GM19324 (cell line): Measurements from ENCODE around the gene EFCAB6.

Source experiments
- ATAC-seq: cut with Tn5 transposase; IDR thresholded peaks from one replicate; pipeline ENCODE4 v1.9.1; 2021; ENCODE audit warnings: mild to moderate bottlenecking, moderate library complexity; ENCODE audit not compliant: unreplicated experiment, low FRiP score

Gene EFCAB6

DNA sequence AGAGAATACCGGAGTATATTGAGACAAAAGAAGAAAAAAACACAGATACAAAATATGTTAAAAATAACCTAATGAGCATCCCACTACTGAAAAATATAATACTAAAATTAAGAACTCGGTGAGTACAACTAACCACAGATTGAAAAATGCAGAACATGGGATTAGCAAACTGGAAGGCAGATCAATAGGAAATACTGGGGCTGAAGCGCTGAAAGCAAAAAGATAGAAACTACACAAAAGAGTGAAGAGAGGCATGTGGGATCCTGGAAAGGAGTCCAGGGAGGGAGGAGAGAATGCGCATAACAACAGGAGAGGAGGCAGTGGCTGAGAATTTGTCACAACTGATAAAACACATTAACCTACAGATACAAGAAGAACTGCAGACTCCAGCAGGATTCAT lies 159.3 kb downstream of the EFCAB6 start:
- no peak for ATAC-seq

DNA sequence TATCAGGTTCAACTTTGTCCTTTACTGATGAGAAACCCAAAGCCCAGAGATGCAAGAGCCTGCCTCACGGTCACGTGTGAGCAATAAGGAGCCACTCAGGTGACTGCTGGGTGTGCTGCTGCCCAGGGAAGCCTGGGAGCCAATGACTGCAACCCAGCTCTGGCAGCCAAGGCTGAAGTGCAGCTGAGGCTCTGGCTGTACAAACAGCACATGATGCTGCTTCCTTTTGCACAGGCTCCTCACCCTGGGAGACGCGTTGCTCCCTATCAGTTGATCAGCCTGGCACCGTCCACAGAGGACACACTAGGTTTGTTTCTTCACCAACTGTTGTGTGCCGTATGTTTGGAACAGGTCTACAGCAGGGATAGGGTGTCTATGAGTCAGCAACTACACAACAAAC lies 168.7 kb downstream of the EFCAB6 start:
- no peak for ATAC-seq

DNA sequence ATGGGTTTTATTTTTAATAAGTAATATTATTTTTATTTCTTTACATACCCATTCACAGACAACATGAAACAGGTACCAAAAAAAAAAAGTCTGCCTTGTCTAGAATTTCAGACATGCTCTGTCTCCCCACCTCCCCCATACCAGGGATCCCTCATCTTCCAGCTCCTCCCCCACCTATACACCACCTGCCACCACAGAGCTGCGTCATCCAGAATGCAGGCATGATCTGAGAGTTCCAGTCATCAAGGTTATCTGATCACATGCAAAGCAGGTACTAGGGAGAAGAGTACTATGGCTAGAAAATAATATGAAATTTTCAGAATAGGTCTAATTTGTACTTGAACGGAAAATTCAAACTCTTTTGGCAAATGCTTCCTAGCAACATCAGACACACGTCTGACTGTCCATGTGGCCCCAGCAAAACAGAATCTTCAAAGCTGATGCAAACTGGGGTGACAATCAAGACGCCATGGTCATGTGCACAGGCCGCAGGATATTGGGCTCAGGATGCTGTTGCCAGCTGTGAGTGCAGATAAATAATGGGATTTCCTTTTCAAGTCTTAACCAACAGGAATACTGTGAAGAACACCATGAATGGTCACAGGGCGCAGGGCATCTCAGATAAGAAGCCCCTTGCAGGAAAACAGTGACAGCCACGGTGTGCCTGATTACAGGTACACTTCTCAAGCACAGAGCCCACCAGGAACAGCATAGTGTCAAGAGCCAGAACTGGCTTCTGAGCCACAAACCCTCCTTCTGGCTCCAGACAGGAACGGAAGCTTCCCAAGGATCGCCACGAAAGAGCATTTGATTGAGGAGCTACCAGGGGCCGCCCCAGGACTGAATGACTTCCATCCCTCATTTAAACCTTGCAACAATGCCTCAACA lies 169.5 kb downstream of the EFCAB6 start:
- no peak for ATAC-seq

DNA sequence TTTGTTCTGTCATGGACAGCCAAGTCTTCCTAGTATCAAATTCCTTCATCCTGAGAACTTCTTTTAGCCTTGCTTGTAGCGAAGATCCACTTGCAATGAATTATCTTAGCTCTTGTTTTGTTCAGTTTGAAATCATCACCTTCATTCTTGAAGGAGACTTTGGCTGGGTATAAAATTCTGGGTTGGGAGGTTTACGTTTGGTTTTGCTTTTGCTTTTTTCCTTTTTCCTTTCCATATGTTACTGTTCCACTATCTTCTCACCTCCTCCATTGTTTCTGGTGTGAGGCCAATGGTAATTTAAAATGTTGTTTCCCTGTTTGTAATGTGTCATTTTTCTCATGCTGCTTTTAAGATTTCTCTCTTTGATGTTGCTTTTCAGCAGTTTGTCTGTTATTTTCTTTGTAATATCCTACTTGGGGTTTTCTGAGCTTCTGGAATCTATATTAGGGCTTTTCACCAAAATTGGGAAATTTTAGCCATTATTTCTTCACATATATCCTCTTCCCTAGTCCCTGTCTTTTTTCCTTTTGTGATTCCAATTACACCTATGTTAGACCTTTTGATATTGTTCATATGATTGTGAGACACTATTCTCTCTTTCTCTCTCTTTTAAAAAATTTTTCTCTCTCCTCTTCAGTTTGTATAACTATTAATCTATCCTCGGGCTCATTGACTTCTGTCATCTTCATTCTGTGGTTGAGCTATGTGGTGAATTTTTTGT lies 172.7 kb downstream of the EFCAB6 start:
- no peak for ATAC-seq

DNA sequence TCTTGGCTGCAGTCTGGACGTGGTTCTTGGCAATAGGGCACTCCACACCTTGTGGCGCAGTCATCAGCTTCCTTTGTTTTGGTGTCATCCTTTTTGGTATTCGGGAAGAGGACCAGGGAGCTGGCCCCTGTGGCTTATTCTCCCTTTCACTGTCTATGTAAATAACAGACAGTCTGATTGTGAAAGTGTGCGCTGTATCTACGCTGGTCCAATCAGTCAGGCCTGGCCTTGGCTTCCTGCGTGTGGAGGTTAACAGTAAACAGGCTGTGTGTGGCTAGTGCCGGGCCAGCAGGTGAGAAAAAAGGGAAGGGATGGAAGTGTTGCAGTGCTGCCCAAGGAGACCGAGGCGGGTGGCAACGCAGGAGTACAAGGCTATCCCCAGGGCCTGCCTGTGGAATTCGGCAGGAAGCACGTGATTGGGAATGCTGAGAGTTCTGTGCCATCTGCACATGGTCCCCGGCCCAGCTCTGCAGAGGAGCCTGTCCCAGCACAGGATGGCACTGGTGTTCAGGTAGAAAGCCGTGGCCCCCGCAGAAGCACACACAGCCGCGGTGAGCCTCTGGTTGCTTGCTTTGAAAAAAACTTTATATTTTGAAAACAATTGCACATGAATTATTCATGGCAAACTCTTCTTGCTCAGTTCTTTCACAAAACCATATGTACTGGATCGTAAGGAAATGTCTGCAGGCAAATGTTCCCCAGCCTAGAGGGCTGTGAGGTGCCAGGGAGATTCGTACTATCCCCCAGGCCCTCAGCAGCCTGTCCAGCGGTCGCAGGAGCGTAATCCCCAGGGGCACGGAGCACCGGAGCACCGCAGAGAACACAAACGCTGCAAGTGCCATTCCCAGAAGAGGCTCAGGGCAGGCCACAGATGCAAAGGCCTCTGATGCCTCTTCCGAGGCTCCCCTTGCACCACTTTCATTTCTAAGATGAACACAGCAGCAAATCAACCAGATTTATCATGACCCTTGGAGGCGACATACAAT lies 174.5 kb downstream of the EFCAB6 start:
- ATAC-seq = no peak

DNA sequence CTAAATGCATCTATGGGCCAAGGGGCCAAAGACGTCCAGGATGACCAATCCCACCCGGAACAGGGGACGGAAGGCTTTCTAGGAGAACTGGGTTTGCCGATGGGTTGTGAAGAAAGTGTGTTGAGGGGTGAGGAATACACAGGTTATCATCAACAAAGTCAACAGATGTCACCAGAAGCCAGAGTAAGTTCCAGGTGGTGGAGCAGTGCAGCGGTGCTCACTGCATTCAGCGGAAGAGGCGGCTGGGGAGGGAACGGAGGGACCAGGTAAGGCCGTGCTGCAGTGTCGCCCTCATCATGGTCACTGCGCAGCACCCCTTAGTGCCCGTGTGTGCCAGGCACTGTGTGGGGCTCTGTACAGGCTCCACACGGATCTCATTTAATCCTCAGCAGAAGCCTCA lies 176.0 kb downstream of the EFCAB6 start:
- no peak for ATAC-seq

DNA sequence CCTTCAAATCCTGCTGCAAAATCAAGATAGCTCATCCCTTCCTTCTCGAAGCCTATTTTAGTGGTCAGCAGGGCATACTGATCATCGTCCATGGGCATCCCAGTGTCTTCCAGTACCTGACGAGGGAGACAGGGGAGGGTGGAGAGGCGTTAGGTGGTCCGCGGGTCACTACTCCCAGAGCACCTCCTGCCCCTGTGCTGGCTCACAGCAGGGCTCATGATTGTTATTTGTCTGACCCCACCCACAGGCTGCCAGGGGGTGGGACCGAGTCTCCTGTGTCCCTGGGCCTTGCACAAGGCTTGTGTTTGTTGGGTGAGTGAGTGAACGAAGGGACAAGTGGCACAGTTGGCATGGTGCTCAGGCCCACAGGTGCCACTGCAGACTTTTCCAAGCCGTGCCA lies 177.0 kb downstream of the EFCAB6 start:
- ATAC-seq = no peak

DNA sequence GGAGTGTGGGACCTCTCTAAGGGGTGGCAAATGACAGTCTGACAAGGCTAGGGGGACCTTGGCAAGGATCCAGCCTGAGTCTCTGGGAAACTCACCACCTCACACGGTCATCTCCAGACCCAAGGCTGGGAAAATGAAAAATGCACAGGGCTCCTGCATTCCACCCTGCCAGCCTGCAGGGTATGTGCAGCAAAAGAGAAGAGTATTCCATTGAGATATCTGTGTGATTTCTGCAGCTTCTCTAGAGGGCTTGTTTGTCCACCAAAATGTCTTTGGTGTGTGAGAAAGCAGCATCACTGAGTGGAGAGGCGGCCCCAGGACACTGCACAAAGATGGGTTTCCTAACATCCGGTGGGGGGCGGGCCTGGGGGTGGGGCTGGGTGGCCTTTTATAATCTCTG lies 177.8 kb downstream of the EFCAB6 start:
- no peak for ATAC-seq

DNA sequence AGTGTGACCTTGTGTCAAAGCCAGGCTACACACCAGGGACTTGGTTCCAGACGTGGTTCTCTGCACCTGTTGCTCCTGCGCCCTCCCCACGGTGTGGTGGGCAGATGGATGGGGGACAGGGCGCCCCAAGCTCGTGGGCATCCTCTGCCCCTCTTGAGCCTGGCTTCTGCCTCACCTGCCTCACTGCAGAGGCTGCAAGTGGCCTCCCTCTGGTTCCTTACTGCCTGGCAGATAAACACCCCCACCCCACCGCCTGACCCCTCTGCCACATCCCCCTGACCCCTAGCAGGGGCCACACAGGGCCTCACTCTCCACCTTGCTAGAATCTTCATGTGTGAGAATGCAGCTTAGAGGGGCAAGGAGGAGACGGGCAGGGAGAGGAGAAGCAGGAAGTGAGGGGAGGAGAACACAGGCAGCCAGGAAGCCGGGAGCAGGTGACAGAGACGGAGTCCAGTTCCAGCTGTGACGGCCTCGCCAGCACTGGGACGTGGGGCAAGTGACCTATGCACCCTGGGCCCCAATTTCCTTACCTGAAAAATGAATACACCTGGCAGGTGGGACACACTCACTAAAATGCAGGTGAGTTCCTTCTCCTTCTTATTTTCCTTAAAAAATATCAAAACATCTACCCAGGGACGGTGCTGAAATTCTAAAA lies 178.3 kb downstream of the EFCAB6 start:
- no peak for ATAC-seq

DNA sequence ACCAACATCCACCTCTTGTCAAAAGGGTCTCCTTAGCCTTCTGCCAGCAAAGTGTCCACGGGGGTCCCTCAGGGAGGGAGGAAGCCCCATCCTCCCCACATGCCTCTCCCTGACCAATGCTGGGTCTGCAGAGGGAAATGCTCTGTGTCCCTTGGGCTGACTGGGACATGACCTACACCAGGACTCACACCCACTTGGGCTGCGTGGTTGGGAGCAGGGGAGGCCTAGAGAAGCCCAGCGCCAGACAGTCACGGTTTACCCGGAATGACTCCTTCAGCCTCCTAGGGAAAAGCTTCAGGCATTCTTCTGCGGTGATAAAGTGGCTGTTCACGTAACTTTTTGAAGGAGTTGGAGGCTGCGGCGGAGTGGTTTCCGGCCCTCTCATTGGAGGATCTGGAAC lies 180.3 kb downstream of the EFCAB6 start:
- ATAC-seq = no peak

DNA sequence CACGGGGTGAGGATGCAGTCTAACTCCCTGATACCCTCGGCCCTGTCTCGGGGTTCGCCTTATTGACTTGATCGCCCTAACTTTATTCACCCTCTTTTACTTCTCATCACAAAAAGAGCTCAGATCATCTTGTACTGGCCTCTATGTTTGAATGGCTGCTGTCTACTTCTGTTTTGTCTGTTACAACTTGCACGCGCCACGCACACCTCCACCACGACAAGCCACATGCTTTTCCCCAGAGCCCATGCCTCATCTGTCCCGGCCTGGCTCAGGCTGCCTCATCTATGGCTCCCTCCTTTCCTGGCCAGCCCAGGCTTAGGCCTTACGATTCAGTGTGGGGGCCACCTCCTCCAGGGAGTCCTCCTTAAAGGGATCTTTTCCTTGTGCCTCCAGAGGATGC lies 180.9 kb downstream of the EFCAB6 start:
- no peak for ATAC-seq

DNA sequence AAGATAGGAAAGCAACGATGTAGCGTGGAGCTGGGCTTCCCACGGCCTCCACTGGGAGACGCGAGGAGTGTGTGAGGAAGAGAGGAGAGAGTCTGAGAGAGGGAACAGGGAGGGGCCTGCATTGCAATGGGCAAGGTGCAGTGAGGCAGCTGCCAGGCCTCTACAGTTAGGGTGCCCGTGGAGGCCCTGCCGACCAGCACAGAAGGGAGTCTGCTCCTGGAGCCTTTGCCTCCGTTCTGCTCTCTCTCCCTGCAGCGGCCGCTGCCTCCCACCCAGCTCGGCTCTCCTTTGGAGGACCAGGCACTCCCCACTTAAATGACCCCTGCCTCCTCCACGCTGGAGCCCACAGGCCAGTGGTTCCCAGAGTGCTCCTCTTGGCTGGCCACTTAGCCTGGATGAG lies 181.7 kb downstream of the EFCAB6 start:
- no peak for ATAC-seq

DNA sequence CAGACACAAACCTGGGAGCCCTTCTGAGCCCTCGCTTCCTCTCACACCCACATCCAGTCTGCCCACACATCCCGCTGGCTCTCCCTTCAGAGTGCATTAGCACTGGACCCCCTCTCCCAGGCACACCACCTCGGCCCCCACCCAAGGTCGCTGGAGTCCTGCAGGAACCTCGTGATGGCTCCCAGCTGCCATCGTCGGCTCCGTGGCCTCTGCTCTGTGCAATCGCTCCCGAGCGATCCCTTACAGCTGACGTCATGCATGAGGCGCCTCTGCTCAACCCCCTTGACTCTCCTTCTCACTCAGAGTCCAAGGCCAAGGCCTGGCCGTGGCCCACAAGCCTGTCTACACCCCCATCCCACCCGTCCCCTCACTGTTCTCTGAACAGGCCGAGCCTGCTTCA lies 183.9 kb downstream of the EFCAB6 start:
- ATAC-seq = no peak

DNA sequence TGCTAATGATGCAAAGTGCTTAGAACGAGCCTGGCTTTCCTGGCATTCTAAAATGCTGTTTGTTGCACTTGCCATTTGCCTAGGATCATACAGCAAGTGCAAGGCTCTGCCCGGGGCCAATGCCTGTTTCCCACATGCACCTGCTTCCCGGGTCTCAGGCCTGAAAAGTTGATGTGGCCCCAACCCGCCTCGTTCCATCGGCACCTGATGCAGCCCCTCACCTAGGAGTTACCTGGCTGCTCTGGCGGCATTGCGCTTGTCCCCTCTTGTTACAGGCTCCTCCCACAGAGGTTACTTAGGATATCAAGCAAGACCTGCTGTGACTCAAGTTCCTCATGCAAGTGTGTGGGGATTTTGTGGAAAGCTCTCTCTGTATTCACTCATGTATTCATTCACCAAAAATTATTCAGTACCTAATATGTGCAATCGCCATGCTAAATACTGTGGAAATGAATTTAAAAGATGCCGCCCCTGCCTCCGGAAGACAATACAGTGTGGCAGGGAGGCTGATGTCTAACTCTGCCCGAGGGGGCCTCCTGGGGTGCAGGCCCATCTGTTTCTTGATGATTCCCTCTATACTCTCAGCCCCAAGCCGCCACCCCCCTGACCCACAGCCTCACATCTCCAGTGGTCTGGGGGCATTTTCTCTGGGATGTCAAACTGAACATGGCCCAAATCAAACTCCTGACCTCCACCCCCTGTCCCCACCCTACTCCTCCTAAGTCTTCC lies 184.5 kb downstream of the EFCAB6 start:
- no peak for ATAC-seq

DNA sequence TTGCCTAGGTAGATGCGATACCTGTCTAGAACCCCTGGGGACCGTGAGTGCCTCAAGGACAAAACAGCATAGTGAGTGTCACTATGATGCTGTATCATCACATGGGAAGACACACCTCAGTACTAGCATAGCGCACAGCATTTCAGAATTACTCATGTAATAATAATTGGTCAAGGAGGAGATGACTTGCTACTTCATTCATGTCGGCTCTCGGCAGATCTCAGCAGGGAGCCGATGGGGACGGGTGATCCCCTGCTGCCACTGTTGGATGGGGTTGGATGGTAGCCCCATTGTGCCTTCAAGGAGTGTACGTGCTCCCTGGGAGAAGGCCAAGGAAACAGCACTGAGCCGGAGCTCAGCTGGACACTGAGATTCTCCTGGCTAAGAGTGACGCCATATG lies 186.9 kb downstream of the EFCAB6 start:
- ATAC-seq = no peak

DNA sequence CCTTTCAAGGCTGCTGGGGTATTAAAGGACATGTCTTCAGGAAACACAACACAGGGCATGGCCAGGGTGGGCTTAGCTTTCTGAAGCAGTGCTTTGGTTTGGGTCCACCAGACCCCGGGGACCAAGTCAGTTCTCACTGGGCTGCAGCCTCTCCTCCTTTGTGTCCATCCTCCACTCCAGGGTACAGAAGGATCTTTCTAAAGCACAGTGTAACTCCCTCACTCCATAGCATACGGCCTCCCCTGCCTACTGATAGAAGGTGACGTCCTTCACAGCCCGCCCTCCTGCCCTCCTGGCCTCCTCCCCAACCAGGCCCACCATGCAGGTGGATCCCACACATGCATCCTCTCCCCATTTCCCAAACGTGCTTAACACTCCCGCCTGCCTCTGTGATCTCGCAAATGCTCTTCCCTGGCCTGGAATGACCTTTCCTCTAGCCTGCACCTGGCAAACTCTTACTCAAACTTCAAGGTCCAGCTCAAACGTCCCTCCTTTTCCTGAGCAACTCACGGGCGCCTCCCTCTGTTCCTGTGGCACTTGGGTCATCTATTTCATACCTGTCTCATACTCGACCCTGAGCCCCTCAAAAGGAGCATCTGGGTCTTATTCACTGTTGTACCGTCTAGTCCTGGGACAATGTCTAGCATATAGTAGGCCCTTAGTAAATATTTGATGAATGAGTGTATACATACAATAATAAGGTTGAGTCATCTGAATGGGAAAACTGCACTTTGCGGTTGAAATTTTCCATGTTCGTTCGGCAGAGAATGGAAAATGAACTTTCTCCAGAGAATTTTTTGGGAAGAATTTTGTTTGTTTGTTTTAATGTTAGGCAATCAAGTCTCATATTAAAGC lies 187.7 kb downstream of the EFCAB6 start:
- no peak for ATAC-seq

DNA sequence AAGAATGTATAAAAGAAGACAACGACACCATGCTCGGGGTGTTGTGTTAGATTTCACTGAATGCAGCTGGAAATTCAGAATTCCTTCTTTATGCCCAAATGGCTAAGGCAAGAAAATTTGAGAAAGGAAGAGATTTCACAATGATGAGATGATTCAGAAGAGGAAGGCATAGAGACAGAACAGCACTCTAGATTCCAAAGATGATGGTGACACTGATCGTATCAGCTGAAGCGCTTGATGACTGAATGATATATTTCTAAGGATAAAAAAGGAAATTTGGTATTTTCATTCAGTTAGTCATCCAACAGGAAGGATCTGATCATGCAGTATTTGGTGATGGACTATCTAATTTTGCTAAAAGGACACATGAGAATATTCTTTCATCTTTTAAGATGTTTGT lies 189.2 kb downstream of the EFCAB6 start:
- ATAC-seq = no peak

DNA sequence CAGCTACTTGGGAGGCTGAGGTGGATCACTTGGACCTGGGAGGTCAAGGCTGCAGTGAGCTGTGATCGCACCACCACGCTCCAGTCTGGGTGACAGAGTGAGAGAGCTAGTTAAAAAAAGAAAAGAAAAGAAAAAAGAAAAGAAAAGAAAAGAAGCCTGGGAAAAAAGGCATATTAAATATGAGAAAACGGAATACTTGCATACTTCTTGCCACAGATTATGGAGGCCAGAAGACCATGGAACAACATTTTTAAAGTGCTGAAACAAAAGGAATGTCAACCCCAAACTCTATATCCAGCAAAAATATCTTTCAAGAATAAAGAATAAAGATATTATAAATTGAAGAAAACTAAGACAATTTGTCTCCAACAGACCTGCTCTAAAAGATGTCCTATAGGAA lies 191.9 kb downstream of the EFCAB6 start:
- no peak for ATAC-seq

DNA sequence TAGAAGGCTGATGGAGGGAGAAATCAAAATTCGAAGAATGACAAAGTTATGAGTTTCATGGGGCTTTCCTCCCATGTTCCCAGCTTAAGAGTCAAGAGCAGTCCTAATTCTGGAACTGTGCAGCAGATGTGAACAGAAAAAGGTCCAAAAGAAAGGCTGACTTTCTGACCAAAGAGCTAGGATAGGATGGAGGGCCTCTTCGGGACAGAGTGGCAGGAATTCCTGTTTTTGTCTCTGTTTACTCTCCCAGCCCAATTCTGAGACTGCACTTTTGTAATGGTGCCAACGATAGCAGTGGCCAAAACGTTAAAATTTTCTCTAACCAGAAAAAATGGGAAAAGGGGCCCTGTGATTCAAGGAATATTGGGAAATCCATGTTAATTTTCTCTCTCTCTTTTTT lies 193.6 kb downstream of the EFCAB6 start:
- ATAC-seq = no peak
